GM19395 (cell line): ENCODE data around the gene APH1B.
"Not testable (repeated sequence)": the region's sequence is repeated elsewhere in the genome, so short reads cannot be mapped to it uniquely, and the experiment has no call there.

ENCODE experiments used
- ATAC-seq: cut with Tn5 transposase; IDR thresholded peaks from one replicate; pipeline ENCODE4 v1.9.1; 2021; ENCODE audit warnings: mild to moderate bottlenecking, moderate library complexity; ENCODE audit not compliant: unreplicated experiment

The APH1B gene

GRCh38 chr15:63327648-63328421, 50.4 kb downstream of the APH1B start:
- no peak for ATAC-seq

- ATAC-seq: no peak
These were observed 52.4 kb downstream of the APH1B start for GRCh38 chr15:63329567-63330350.

- ATAC-seq: no peak
These were observed 53.5 kb downstream of the APH1B start for GRCh38 chr15:63330926-63331325.

GRCh38 chr15:63331456-63331855, 54.1 kb downstream of the APH1B start:
- no peak for ATAC-seq

GRCh38 chr15:63332367-63333124, 55.1 kb downstream of the APH1B start:
- ATAC-seq: no peak

- no peak for ATAC-seq
These were observed 57.4 kb downstream of the APH1B start for GRCh38 chr15:63334821-63335220.

GRCh38 chr15:63335543-63336240, 58.3 kb downstream of the APH1B start:
- ATAC-seq: no peak

- ATAC-seq: no peak
These were observed 59.6 kb downstream of the APH1B start for GRCh38 chr15:63337046-63337445.

- ATAC-seq: no peak
These were observed 60.8 kb downstream of the APH1B start for GRCh38 chr15:63338170-63338569.

- no peak for ATAC-seq
These were observed 61.8 kb downstream of the APH1B start for GRCh38 chr15:63339006-63339766.

GRCh38 chr15:63339836-63340235, 62.4 kb downstream of the APH1B start:
- ATAC-seq: no peak

GRCh38 chr15:63340353-63340752, 62.9 kb downstream of the APH1B start:
- no peak for ATAC-seq

GRCh38 chr15:63340878-63341277, 63.5 kb downstream of the APH1B start:
- no peak for ATAC-seq

GRCh38 chr15:63341898-63342297, 64.5 kb downstream of the APH1B start:
- no peak for ATAC-seq

GRCh38 chr15:63342996-63343562, 65.7 kb downstream of the APH1B start:
- ATAC-seq: not testable (repeated sequence)

GRCh38 chr15:63344731-63345390, 67.5 kb downstream of the APH1B start:
- ATAC-seq: no peak

GRCh38 chr15:63345391-63345752, 68.0 kb downstream of the APH1B start:
- no peak for ATAC-seq

- no peak for ATAC-seq
These were observed 69.9 kb downstream of the APH1B start for GRCh38 chr15:63347074-63347857.

GRCh38 chr15:63348392-63348791, 71.0 kb downstream of the APH1B start:
- no peak for ATAC-seq
